HCT116 (cell line): Measurements from ENCODE around the gene TBC1D2. TPM values are rescaled to one million over a fixed set of nuclear protein-coding genes. Genes with fewer than 3 reads are reported as not detected.

ENCODE experiments used
- ATAC-seq: fragments of 200-7000 bp; cut with Tn5 transposase; 2 replicates; pipeline ENCODE4 v1.9.1; 2020; ENCODE audit warnings: mild to moderate bottlenecking, moderate library complexity
- BruUV-seq: library from RNA; stranded (reverse); fragments of 400-500 nt; replicated peaks from 2 replicates; lab custom pipeline; 2021; lab: Mats Ljungman, UMichigan
- CTCF ChIA-PET: fragments of 300-600 bp; sonication (Branson Sonifier 250); formaldehyde crosslinking; loops from one replicate; lab custom pipeline; 2021; ENCODE audit warnings: antibody characterized with exemption; lab: Charles Lee
- POLR2A ChIA-PET: fragments of 300-600, 350-600 bp; sonication (Branson Sonifier 250); formaldehyde crosslinking; loops from one replicate; lab custom pipeline; 2021; ENCODE audit warnings: antibody characterized with exemption; lab: Charles Lee
- RAD21 ChIA-PET, 2 experiments: fragments of 300-600 bp; sonication (Branson Sonifier 250); formaldehyde crosslinking; loops; one replicate each; lab custom pipeline; 2023; ENCODE audit warnings: low total read pairs in 2 of 2; ENCODE audit not compliant: uncharacterized antibody in 2 of 2, unreplicated experiment in 2 of 2, low non-redundant PET in 1 of 2; lab: Charles Lee
- DNase-seq: peaks from one replicate; pipeline ENCODE4 v3.0.0-alpha.2; 2010; ENCODE audit warnings: low read depth, low spot score
- H2AFZ ChIP-seq: fragments of 200-600 bp; shearing (Covaris generic), sonication (generic); 2 replicates; pipeline ENCODE4 v1.6.1; 2017; ENCODE audit warnings: low read depth, mixed run types, mixed read lengths, antibody characterized with exemption, low read length; ENCODE audit not compliant: poor library complexity, severe bottlenecking
- H3K27ac ChIP-seq: 2 replicates; pipeline ENCODE4 v1.5.1; 2012; ENCODE audit warnings: low read depth, low read length
- H3K27me3 ChIP-seq: fragments of 200-600 bp; sonication (generic); 2 replicates; pipeline ENCODE4 v1.6.1; 2016; ENCODE audit warnings: mixed run types, low read length, mixed read lengths; ENCODE audit not compliant: insufficient read depth
- H3K36me3 ChIP-seq, 2 experiments: fragments of 200-500 bp in 1 of 2; fragments of 200-600 bp in 1 of 2; sonication (Bioruptor generic) in 1 of 2; sonication (generic) in 1 of 2; 2 replicates each; pipeline versions ENCODE4 v1.5.1 to v1.6.1; 2014 to 2016; ENCODE audit warnings: low read length in 2 of 2, inconsistent platforms in 1 of 2, mixed read lengths in 1 of 2, mixed run types in 1 of 2; ENCODE audit not compliant: insufficient read depth in 2 of 2, control insufficient read depth in 1 of 2
- H3K4me1 ChIP-seq, 2 experiments: fragments of 200-600 bp in 1 of 2; sonication (generic) in 1 of 2; 2 replicates each; pipeline versions ENCODE4 v1.5.1 to v1.6.1; 2012 to 2017; ENCODE audit warnings: low read length in 2 of 2, inconsistent platforms in 1 of 2, mild to moderate bottlenecking in 1 of 2, mixed read lengths in 1 of 2, mixed run types in 1 of 2, moderate library complexity in 1 of 2; ENCODE audit not compliant: insufficient read depth in 2 of 2, control insufficient read depth in 1 of 2
- H3K4me2 ChIP-seq: fragments of 200-600 bp; sonication (generic); 2 replicates; pipeline ENCODE4 v1.6.1; 2017; ENCODE audit warnings: mixed run types, low read length, mixed read lengths
- H3K4me3 ChIP-seq, 2 experiments: fragments of 200-600 bp in 1 of 2; sonication (generic) in 1 of 2; replicated peaks in 1 of 2; 2 replicates each; pipeline ENCODE4 v1.5.1; 2011 to 2016; ENCODE audit warnings: low read length in 2 of 2, control low read depth in 1 of 2, low read depth in 1 of 2, mild to moderate bottlenecking in 1 of 2, mixed read lengths in 1 of 2, mixed run types in 1 of 2
- H3K79me2 ChIP-seq: fragments of 200-600 bp; sonication (generic); 2 replicates; pipeline ENCODE4 v1.6.1; 2017; ENCODE audit warnings: mild to moderate bottlenecking, mixed run types, low read length, moderate library complexity, mixed read lengths; ENCODE audit not compliant: insufficient read depth
- H3K9ac ChIP-seq: fragments of 200-600 bp; sonication (generic); 2 replicates; pipeline ENCODE4 v1.6.1; 2016; ENCODE audit warnings: low read length, mixed read lengths
- H3K9me2 ChIP-seq: fragments of 200-600 bp; sonication (generic), shearing (Covaris generic); 2 replicates; pipeline ENCODE4 v1.6.1; 2017; ENCODE audit warnings: mixed run types, mild to moderate bottlenecking, moderate library complexity; ENCODE audit not compliant: insufficient read depth
- H3K9me3 ChIP-seq, 2 experiments: fragments of 200-500 bp in 1 of 2; fragments of 200-600 bp in 1 of 2; sonication (Bioruptor generic) in 1 of 2; sonication (generic) in 1 of 2; 2 replicates each; pipeline ENCODE4 v1.6.1; 2014 to 2017; ENCODE audit warnings: low read length in 2 of 2, mixed read lengths in 2 of 2, inconsistent platforms in 1 of 2, low read depth in 1 of 2, mild to moderate bottlenecking in 1 of 2, mixed run types in 1 of 2, moderate library complexity in 1 of 2; ENCODE audit not compliant: control insufficient read depth in 1 of 2, insufficient read depth in 1 of 2
- H4K20me1 ChIP-seq: fragments of 200-600 bp; sonication (generic), shearing (Covaris generic); 2 replicates; pipeline ENCODE4 v1.6.1; 2017; ENCODE audit warnings: mixed run types, mild to moderate bottlenecking, moderate library complexity; ENCODE audit not compliant: insufficient read depth
- ATF3 ChIP-seq: IDR thresholded peaks from 2 replicates; pipeline ENCODE4 v1.6.1; 2012
- CEBPB ChIP-seq: IDR thresholded peaks from 2 replicates; pipeline ENCODE4 v1.6.1; 2012; ENCODE audit warnings: low read depth
- EGR1 ChIP-seq: IDR thresholded peaks from 2 replicates; pipeline ENCODE4 v1.6.1; 2012; ENCODE audit warnings: low read depth
- ELF1 ChIP-seq: IDR thresholded peaks from 2 replicates; pipeline ENCODE4 v1.6.1; 2012; ENCODE audit warnings: low read depth, borderline replicate concordance
- EZH2 ChIP-seq: fragments of 200-600 bp; sonication (generic); IDR thresholded peaks from 2 replicates; pipeline ENCODE4 v1.6.1; 2017; ENCODE audit warnings: antibody characterized with exemption, mixed run types
- EZH2phosphoT487 ChIP-seq: fragments of 200-600 bp; IDR thresholded peaks from 2 replicates; pipeline ENCODE4 v1.6.1; 2018; ENCODE audit warnings: antibody characterized with exemption, borderline replicate concordance
- FOSL1 ChIP-seq: IDR thresholded peaks from 2 replicates; pipeline ENCODE4 v1.6.1; 2012; ENCODE audit warnings: low read depth
- JUND ChIP-seq: IDR thresholded peaks from 2 replicates; pipeline ENCODE4 v1.6.1; 2012
- POLR2A ChIP-seq: IDR thresholded peaks from 2 replicates; pipeline ENCODE4 v1.7.0; 2011; ENCODE audit warnings: borderline replicate concordance; ENCODE audit not compliant: insufficient read depth, insufficient read length; ENCODE audit errors: extremely low read depth
- POLR2AphosphoS5 ChIP-seq: IDR thresholded peaks from 2 replicates; pipeline ENCODE4 v1.6.1; 2011; ENCODE audit warnings: mild to moderate bottlenecking, low read depth, low read length, moderate library complexity
- RAD21 ChIP-seq: IDR thresholded peaks from 2 replicates; pipeline ENCODE4 v1.6.1; 2012; ENCODE audit warnings: low read depth, mild to moderate bottlenecking
- REST ChIP-seq: IDR thresholded peaks from 2 replicates; pipeline ENCODE4 v1.6.1; 2012; ENCODE audit warnings: low read depth
- SP1 ChIP-seq: IDR thresholded peaks from 2 replicates; pipeline ENCODE4 v1.6.1; 2012; ENCODE audit warnings: low read depth
- SRF ChIP-seq: IDR thresholded peaks from 2 replicates; pipeline ENCODE4 v1.6.1; 2012; ENCODE audit warnings: low read depth
- YY1 ChIP-seq: IDR thresholded peaks from 2 replicates; pipeline ENCODE4 v1.6.1; 2011; ENCODE audit warnings: low read length, low read depth, moderate library complexity, mild to moderate bottlenecking; ENCODE audit not compliant: insufficient replicate concordance; ENCODE audit errors: extremely low read depth
- ZBTB33 ChIP-seq: IDR thresholded peaks from 2 replicates; pipeline ENCODE4 v1.6.1; 2011; ENCODE audit warnings: mild to moderate bottlenecking, low read length, moderate library complexity; ENCODE audit not compliant: insufficient replicate concordance; ENCODE audit errors: extremely low read depth
- ZFX ChIP-seq: fragments of 450-650 bp; IDR thresholded peaks from 2 replicates; pipeline ENCODE4 v1.6.1; 2017
- ZNF274 ChIP-seq: fragments of 200-500 bp; sonication (Bioruptor generic); IDR thresholded peaks from 2 replicates; pipeline ENCODE4 v1.6.1; 2014; ENCODE audit warnings: mild to moderate bottlenecking, low read depth, low read length, inconsistent platforms
- intact Hi-C: fragments of 100-400 bp; cut with micrococcal nuclease; formaldehyde crosslinking; loops from 2 replicates; pipeline ENCODE4 v1.10.0; 2022
- total RNA-seq: library from RNA; stranded (reverse); gene quantifications from one replicate; pipeline ENCODE4 v1.2.1, GENCODE V29; 2021; ENCODE audit not compliant: unreplicated experiment
- TF ChIP-seq, protein P1 (sequence below), 3 experiments: fragments of 200-600 bp in 1 of 3; sonication (generic) in 1 of 3; IDR thresholded peaks in 2 of 3; conservative IDR thresholded peaks in 1 of 3; 2 replicates each; pipeline ENCODE4 v1.5.1; 2012 to 2017; ENCODE audit warnings: low read depth in 2 of 3, low read length in 2 of 3, antibody characterized with exemption in 1 of 3, borderline replicate concordance in 1 of 3, control low read depth in 1 of 3, mild to moderate bottlenecking in 1 of 3, mixed read lengths in 1 of 3, mixed run types in 1 of 3, moderate library complexity in 1 of 3; ENCODE audit not compliant: insufficient read depth in 1 of 3

Gene TBC1D2
- total RNA-seq, 1 experiment from 2014 or later, result 9.8 TPM

DNA sequence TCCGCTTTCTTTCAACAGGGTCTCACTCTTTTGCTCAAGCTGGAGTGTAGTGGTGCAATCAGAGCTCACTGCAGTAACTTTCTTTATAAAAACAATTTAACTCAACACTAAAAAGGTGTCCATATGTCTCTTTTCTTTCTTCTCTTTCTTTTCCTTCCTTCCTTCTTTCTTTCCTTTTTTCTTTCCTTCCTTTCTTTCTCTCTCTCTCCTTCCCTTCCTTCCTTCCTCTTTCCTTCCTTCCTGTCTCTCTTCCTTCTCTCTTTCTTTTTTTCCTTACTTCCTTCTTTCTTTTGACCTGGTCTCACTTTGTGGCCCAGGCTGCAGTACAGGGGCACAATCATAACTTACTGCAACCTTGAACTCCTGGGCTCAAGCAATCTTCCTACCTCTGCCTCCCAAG lies 25.8 kb upstream of the TBC1D2 start:
- H3K36me3 ChIP-seq, result no peaks in the 10 kb centered on the region
- H3K9me3 ChIP-seq, result no peaks in the 10 kb centered on the region
- RAD21 ChIA-PET, result no interaction called here
- no peak overlapping the region for H3K4me2 ChIP-seq
- H3K9me2 ChIP-seq, result no peaks in the 10 kb centered on the region
- no peaks in the 10 kb centered on the region for H3K79me2 ChIP-seq
- no peak for TF ChIP-seq EZH2phosphoT487
- no peak for TF ChIP-seq SRF
- TF ChIP-seq EGR1, result no peak
- no peak for TF ChIP-seq ELF1
- TF ChIP-seq SP1, result no peak
- no peak for TF ChIP-seq ZNF274
- no peak for TF ChIP-seq RAD21
- TF ChIP-seq FOSL1, result no peak
- TF ChIP-seq POLR2AphosphoS5, result no peak
- TF ChIP-seq, protein P1, sequence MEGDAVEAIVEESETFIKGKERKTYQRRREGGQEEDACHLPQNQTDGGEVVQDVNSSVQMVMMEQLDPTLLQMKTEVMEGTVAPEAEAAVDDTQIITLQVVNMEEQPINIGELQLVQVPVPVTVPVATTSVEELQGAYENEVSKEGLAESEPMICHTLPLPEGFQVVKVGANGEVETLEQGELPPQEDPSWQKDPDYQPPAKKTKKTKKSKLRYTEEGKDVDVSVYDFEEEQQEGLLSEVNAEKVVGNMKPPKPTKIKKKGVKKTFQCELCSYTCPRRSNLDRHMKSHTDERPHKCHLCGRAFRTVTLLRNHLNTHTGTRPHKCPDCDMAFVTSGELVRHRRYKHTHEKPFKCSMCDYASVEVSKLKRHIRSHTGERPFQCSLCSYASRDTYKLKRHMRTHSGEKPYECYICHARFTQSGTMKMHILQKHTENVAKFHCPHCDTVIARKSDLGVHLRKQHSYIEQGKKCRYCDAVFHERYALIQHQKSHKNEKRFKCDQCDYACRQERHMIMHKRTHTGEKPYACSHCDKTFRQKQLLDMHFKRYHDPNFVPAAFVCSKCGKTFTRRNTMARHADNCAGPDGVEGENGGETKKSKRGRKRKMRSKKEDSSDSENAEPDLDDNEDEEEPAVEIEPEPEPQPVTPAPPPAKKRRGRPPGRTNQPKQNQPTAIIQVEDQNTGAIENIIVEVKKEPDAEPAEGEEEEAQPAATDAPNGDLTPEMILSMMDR (IDR thresholded peaks at IDR 0.05 in 2 of 3, conservative IDR thresholded peaks at IDR 0.05 in 1 of 3; ENCODE audit: borderline replicate concordance in 1 of 3, insufficient read depth in 1 of 3, low read depth in 2 of 3, low read length in 2 of 3), result no peak
- TF ChIP-seq JUND, result no peak
- no peak for TF ChIP-seq ZBTB33
- TF ChIP-seq CEBPB, result no peak
- TF ChIP-seq REST, result no peak
- TF ChIP-seq YY1, result no peak
- no peak for TF ChIP-seq EZH2
- no peak for TF ChIP-seq POLR2A
- TF ChIP-seq ZFX, result no peak
- TF ChIP-seq ATF3, result no peak
- TF ChIP-seq, all 23 proteins: peak for 0
- Histone ChIP-seq H3K27ac (no peak overlapping the region), H2AFZ (no peak overlapping the region), H3K4me1 (peaks cover 0 to 10% of the 10 kb centered on the region in 2 experiments; a peak in 2 of 4 replicates), H4K20me1 (no peaks in the 10 kb centered on the region), H3K9ac (no peak overlapping the region), H3K4me3 (no peak overlapping the region), H3K27me3 (0 out of 2 replicates have a peak, but pooled peaks cover 2% of the 10 kb centered on the region)
- ATAC-seq (no peak), DNase-seq (no peak)
- no TSS peak for BruUV-seq
- intact Hi-C loops, result no loop called here
- CTCF ChIA-PET, result no interaction called here
- POLR2A ChIA-PET, result no interaction called here
